Pancreas (tissue), 10 donors: Measurements from ENCODE around the gene FNIP1. TPM values are rescaled to one million over a fixed set of nuclear protein-coding genes. Genes with fewer than 3 reads are reported as not detected.

Source experiments
- ATAC-seq, 4 donors: fragments of 200-7000 bp; cut with Tn5 transposase; one replicate each; pipeline versions ENCODE4 v1.8.0 to v1.9.1; 2020; ENCODE audit warnings: mild to moderate bottlenecking in 4 of 4, moderate library complexity in 4 of 4
- DNase-seq, 6 donors: peaks; one replicate each; pipeline ENCODE4 v3.0.0-alpha.2; 2020
- FAIRE-seq: peaks from 2 replicates; lab custom pipeline; 2012; peaks lifted over from hg19 to GRCh38; lab: Jason Lieb, UNC
- H3K27ac ChIP-seq, 4 donors: fragments of 200-600 bp; sonication (generic); 1 replicate in 3 of 4; 2 replicates in 1 of 4; pipeline versions ENCODE4 v1.5.0 to v1.8.0; 2020
- H3K27me3 ChIP-seq, 4 donors: fragments of 200-600 bp; one replicate each; pipeline ENCODE4 v1.8.0; 2021
- H3K36me3 ChIP-seq, 3 donors: fragments of 200-600 bp; sonication (generic) in 1 of 3; one replicate each; pipeline versions ENCODE4 v1.5.0 to v1.8.0; 2020 to 2021
- H3K4me1 ChIP-seq, 3 donors: fragments of 200-600 bp; one replicate each; pipeline ENCODE4 v1.8.0; 2021
- H3K4me3 ChIP-seq, 4 donors: fragments of 200-600 bp; sonication (generic) in 2 of 4; one replicate each; pipeline versions ENCODE4 v1.5.0 to v1.8.0; 2020 to 2021
- H3K9me3 ChIP-seq, 4 donors: fragments of 200-600 bp; one replicate each; pipeline ENCODE4 v1.8.0; 2021
- WGBS, 2 donors: extraction: QIAGEN DNeasy Blood & Tissue Kit; methylation state at CpG; one replicate each; pipeline ENCODE4 v1.1.7; 2013; 5-methylcytosine and 5-hydroxymethylcytosine counted together
- intact Hi-C, 3 donors: fragments of 100-400 bp; cut with DNase I; formaldehyde crosslinking; loops; one replicate each; pipeline versions ENCODE4 v1.11.1 to v1.14.2; 2022
- polyA plus RNA-seq, 2 donors: library from polyadenylated mRNA; stranded (reverse); fragments of 200-250 nt; gene quantifications; one replicate each; pipeline ENCODE4 v1.2.3, GENCODE V29; 2013
- total RNA-seq, 6 donors: library from RNA; stranded (reverse); fragmentation: NEBNext Ultra II Directional in 4 of 6; extraction: Animal tissue kit (Norgen Biotek cat#: 25700) in 4 of 6; gene quantifications; one replicate each; pipeline versions ENCODE4 v1.2.1 to v1.2.4, GENCODE V29; 2021 to 2023
- TF ChIP-seq, protein P1 (sequence below), 4 donors: fragments of 200-600 bp; sonication (generic) in 3 of 4; IDR thresholded peaks; one replicate each; pipeline versions ENCODE4 v1.5.0 to v1.8.0; 2021; ENCODE audit warnings: antibody characterized with exemption in 4 of 4
- donor health status: healthy with polysubstance abuse.
- donor health status: DM: no; HTN: no; CAD: no; lungs with moderate emphysema.
- donor health status: DM: no; HTN: no; CAD: no.
- donor health status: control.
- donor health status: control.
- donor health status: Bipolar disorder and iron deficiency.
- donor health status: DM: yes; HTN: yes; CAD: no.
- donor health status: DM: no; HTN: no; CAD: no.
- donor health status: DM: no; HTN: no; CAD: no.
- donor health status: DM: yes; HTN: yes; CAD: no.

Gene FNIP1
- total and polyA plus RNA-seq, 8 donors = 2.7 to 20.9 (median 12.0) TPM

DNA sequence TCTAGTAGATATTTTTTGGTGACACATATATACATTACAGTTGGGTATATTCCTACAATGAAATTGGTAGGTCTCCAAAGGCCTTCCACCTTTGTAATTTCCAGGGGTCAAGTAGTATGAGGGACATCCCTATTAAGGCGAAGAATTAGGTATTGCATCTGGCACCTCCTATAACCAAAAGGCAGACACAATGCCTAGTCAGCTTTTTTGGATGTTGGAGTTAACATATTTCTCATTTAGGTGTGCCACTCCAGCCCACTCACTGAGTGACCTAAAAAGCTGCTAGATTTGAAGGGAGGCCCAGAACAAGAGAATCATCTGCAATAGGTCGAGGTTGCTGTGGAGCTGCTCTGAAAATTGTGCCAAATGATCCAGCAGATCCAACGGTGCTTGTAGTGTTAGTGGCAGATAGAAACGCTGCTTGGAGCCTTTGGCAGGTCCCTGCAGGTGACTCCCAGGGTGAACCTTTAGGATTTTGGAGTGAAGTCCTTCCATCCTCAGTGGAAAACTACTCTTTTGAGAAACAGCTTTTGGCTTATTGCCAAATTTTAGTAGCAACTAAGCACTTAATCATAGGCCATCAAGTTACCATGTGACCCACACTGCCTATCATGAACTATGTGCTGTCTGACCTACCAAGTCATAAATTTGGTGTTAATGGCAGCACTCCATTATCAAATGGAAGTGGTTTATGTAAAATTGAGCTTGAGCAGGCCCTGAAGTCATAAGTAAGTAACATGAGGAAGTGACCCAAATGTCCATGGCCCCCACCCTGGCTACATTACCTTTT lies 15.7 kb upstream of the FNIP1 start:
- Histone ChIP-seq H3K36me3 (no peaks in the 10 kb centered on the region), H3K27me3 (no peaks in the 10 kb centered on the region), H3K27ac (no peak overlapping the region), H3K4me3 (no peak overlapping the region), H3K9me3 (no peaks in the 10 kb centered on the region), H3K4me1 (no peaks in the 10 kb centered on the region)
- ATAC-seq (no peak), DNase-seq (no peak), FAIRE-seq (no peak)
- 73 to 76% methylated on average over 4 of the region's 4 CpGs for WGBS, 2 donors
- TF ChIP-seq, protein P1, sequence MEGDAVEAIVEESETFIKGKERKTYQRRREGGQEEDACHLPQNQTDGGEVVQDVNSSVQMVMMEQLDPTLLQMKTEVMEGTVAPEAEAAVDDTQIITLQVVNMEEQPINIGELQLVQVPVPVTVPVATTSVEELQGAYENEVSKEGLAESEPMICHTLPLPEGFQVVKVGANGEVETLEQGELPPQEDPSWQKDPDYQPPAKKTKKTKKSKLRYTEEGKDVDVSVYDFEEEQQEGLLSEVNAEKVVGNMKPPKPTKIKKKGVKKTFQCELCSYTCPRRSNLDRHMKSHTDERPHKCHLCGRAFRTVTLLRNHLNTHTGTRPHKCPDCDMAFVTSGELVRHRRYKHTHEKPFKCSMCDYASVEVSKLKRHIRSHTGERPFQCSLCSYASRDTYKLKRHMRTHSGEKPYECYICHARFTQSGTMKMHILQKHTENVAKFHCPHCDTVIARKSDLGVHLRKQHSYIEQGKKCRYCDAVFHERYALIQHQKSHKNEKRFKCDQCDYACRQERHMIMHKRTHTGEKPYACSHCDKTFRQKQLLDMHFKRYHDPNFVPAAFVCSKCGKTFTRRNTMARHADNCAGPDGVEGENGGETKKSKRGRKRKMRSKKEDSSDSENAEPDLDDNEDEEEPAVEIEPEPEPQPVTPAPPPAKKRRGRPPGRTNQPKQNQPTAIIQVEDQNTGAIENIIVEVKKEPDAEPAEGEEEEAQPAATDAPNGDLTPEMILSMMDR (IDR thresholded peaks at IDR 0.05) = no peak
- intact Hi-C loops = no loop called here

DNA sequence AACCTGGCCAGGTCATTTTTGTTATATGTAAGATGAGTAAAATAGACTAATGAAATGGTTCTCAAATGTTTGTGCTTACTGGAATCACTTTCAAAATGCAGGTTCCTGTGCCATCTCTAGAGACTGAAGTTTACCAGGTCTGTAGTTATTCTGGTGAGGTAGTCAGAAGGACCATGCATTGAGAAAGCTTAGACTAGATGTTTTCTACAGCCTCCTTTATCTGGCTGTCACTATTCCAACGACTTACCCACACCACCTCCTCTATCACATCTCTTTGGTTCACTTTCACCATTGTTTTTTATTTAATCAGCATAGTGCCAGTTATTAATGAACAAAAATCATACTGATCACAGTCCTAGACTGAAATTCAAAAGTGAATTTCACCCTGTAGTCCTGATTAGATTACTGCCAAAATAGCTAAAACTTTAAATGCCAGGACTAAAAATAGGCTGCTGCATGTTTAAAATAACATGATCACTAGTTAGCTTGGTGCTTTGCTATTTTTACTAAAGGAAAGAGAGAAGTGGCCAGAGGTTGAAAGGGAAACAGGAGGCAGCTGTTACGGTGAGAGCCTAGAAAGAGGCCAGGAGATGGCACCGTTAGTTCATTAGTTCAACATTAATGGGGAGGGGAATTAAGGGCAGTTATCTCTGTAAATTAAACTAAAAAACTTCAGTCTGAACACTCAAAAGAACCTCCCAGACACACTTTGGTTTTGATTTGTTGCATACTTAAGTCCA lies 13.9 kb upstream of the FNIP1 start:
- no peak for FAIRE-seq
- DNase-seq = no peak
- ATAC-seq = peak in 2 of 4 donors; percentile 44 to 53
- no peaks in the 10 kb centered on the region for H3K4me1 ChIP-seq
- 16 to 23% methylated on average over 3 of the region's 3 CpGs for WGBS, 2 donors
- no peaks in the 10 kb centered on the region for H3K9me3 ChIP-seq
- intact Hi-C loops = no loop called here
- no peak overlapping the region for H3K27ac ChIP-seq
- H3K36me3 ChIP-seq = no peaks in the 10 kb centered on the region
- no peaks in the 10 kb centered on the region for H3K27me3 ChIP-seq
- H3K4me3 ChIP-seq = no peak overlapping the region
- TF ChIP-seq, protein P1 (IDR thresholded peaks at IDR 0.05) = no peak

DNA sequence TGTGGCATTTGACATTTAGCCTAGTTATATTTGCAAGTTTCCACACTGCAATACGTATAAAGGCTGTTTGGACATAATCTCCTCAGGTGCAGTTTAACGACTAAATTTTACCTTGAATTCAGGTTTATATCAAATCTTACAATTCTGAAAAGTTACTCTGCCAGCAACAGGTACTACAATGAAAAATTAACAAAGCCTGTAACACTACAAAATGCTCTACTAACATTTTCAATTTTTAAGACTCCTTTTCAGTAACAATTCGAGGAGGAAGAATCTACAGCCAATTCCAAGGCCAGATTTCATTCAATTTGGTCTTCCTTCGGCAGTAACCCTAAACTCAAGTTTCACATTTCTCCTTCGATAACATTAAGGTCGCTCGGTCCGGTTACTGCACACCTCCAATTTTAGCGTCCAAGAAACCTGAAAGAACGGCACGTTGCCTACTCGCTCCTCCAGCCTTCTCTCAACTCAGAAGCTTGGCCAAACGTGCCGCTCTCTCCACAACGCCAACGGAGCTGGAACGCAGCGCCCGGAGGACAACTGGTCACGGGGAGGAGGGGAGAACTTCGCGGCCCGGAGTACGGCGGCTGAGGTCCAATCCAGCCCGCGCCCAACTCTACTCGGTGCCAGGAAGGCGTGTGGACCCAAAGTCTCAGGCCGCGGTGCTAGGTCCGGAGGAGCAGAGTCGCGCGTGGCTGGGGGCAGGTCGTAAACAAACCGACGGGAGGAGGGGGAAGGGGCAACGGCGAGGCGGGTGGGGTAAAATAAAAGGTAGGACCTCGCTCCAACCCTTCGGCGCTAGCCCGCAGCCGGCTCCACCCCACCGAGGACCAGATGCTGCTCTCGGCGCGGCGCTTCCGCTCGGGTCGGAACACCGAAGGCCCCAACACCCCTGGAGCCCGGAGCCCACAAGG lies 681 bp downstream of the FNIP1 start:
- intact Hi-C loops = no loop called here

DNA sequence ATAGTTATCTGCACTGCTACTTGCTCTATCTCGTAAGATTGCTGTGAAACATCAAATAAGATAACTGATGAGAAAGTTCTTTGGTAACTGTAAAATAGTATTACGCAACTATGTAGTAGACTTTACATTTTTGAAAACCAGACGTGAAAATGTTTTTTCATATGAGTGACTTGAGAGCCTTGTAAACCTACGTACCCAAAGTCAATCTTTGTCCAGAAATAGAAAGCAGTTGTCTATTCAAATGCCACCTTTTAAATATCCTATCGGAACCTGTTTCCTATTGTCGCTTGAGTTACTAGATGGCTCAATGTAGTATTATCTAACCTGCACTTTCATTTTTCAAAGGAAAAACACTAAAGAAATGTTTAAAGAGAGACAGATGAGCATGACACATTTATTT lies 1.6 kb downstream of the FNIP1 start:
- 20 to 25% methylated on average over 6 of the region's 6 CpGs for WGBS, 2 donors
- intact Hi-C loops = no loop called here
- Histone ChIP-seq H3K27ac (peak overlapping the region in 1 of 4 donors; percentile 99), H3K4me1 (peaks cover 0 to 17% (median 5%) of the 10 kb centered on the region in 3 donors), H3K4me3 (peak overlapping the region in 2 of 4 donors; percentile 77 to 99), H3K36me3 (no peaks in the 10 kb centered on the region), H3K27me3 (no peaks in the 10 kb centered on the region), H3K9me3 (no peaks in the 10 kb centered on the region)
- no peak for ATAC-seq
- DNase-seq = no peak
- no peak for FAIRE-seq
- TF ChIP-seq, protein P1 (IDR thresholded peaks at IDR 0.05) = no peak

More for the DNA sequence above, 681 bp downstream of the FNIP1 start:
- H3K36me3 ChIP-seq = no peaks in the 10 kb centered on the region
- H3K4me3 ChIP-seq = peak overlapping the region; percentile 72 to 99 (median 86)
- peak; percentile 72 to 90 (median 77) for DNase-seq
- ATAC-seq = peak; percentile 66 to 78 (median 74)
- WGBS, 2 donors = 0% methylated on average over 38 to 56 of the region's 56 CpGs
- TF ChIP-seq, protein P1 (IDR thresholded peaks at IDR 0.05) = no peak
- H3K9me3 ChIP-seq = no peaks in the 10 kb centered on the region
- FAIRE-seq = no peak
- no peaks in the 10 kb centered on the region for H3K27me3 ChIP-seq
- peak overlapping the region; percentile 96 to 100 (median 99) for H3K27ac ChIP-seq
- peaks cover 0 to 17% (median 4%) of the 10 kb centered on the region in 3 donors for H3K4me1 ChIP-seq
